AG04449 (cell line): Measurements from ENCODE around the gene PRDM16.

ENCODE experiments used
- CTCF ChIA-PET: fragments of 350-600 bp; formaldehyde crosslinking; extraction: SDS; loops from one replicate; lab custom pipeline; 2021; ENCODE audit warnings: antibody characterized with exemption; lab: Yijun Ruan, JAX
- POLR2A ChIA-PET: fragments of 400-600, 350-600 bp; formaldehyde crosslinking; extraction: SDS; loops from one replicate; lab custom pipeline; 2020; ENCODE audit warnings: antibody characterized with exemption, inconsistent platforms; lab: Yijun Ruan, JAX
- DNase-seq: peaks from one replicate; pipeline ENCODE4 v3.0.0-alpha.2; 2010; ENCODE audit warnings: low read depth, low spot score
- H3K4me3 ChIP-seq: 2 replicates; pipeline ENCODE4 v1.5.1; 2011; ENCODE audit warnings: low read depth, mild to moderate bottlenecking, control low read depth, low read length
- TF ChIP-seq, protein P1 (sequence below): IDR thresholded peaks from one replicate; pipeline ENCODE4 v1.5.1; 2011; ENCODE audit warnings: mild to moderate bottlenecking, moderate library complexity, low read length, control low read depth, inconsistent platforms; ENCODE audit not compliant: insufficient read depth; ENCODE audit errors: missing control alignments

PRDM16 gene

DNA sequence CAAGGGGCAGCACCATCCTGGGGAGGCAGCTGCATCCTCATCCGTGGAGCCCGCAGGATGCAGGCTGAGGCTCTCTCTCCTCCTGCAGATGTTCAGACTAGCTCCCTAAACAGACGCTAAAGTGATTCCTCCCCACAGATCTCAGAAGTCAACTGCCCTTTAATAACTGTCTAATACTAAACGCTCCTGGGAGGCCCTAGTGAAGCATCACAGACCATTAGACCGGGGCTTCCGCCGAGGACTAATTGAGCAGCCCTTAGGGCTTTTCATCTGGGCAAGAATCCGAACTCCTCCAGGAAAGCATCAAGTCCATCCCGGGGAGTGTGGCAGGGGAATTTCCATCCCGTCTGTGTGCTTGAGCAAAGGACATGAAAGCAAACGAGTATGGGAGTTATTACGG, 40.4 kb downstream of the PRDM16 start:
- CTCF ChIA-PET, result no interaction called here
- POLR2A ChIA-PET, result no interaction called here

DNA sequence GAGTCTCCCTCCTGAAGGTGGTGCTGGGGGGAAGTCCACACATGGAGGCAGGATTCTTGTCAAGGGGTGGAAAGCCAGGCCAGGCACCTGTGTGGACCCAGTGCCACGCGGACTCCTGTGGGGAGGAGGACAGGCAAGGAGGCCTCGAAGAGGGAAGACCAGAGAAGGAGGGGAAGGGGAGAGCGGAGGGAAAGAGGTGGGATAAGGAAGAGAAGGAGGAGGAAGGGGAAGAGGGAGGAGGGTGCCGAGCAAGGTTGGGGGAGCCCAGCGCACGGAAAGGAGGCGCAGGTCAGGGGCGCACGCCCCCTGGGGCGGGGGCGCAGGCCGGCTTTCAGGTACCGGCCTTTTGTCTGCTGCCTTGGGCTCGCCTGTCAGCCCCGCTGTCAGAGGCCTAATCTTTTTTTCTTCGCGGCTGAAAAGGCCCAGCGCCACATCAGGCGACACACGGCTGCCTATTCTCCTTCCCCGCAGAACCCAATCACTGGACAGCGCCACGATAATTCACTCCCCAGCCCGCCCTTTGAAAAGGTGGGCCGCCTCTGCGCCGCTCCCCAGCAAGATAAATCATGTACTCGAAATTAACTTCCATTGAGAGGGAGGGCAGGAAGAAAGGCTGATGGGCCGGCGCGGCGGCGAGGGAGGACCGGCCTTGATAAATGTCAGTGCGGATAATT, 42.5 kb downstream of the PRDM16 start:
- ChIA-PET POLR2A (no interaction called here), CTCF (no interaction called here)
- TF ChIP-seq, protein P1, sequence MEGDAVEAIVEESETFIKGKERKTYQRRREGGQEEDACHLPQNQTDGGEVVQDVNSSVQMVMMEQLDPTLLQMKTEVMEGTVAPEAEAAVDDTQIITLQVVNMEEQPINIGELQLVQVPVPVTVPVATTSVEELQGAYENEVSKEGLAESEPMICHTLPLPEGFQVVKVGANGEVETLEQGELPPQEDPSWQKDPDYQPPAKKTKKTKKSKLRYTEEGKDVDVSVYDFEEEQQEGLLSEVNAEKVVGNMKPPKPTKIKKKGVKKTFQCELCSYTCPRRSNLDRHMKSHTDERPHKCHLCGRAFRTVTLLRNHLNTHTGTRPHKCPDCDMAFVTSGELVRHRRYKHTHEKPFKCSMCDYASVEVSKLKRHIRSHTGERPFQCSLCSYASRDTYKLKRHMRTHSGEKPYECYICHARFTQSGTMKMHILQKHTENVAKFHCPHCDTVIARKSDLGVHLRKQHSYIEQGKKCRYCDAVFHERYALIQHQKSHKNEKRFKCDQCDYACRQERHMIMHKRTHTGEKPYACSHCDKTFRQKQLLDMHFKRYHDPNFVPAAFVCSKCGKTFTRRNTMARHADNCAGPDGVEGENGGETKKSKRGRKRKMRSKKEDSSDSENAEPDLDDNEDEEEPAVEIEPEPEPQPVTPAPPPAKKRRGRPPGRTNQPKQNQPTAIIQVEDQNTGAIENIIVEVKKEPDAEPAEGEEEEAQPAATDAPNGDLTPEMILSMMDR, result no peak
- no peak overlapping the region for H3K4me3 ChIP-seq
- no peak for DNase-seq

More for the DNA sequence above, 40.4 kb downstream of the PRDM16 start:
- TF ChIP-seq, protein P1, result no peak
- DNase-seq, result no peak
- H3K4me3 ChIP-seq, result no peak overlapping the region

DNA sequence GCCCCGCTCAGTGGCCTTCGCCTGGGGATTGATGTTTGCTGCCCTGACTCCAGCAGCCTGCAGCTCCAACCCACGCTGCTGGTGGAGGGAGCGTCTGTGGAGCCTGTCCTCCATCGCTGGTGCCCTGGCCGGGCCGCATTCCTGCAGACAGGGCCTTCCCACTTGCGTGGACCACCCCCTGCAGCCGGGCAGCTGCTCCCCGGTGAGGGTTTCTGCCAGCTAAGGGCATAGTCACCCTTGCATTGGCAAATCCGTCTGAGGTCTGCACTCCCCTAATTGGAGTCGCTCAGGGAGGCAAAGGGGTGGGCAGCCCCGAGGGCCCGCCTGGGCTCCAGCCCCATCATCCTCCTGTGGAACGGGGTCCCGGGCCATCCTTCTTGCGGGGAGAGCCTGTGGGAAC, 43.5 kb downstream of the PRDM16 start:
- no peak overlapping the region for H3K4me3 ChIP-seq
- POLR2A ChIA-PET, result no interaction called here
- no peak for DNase-seq
- TF ChIP-seq, protein P1, result no peak
- CTCF ChIA-PET, result no interaction called here

DNA sequence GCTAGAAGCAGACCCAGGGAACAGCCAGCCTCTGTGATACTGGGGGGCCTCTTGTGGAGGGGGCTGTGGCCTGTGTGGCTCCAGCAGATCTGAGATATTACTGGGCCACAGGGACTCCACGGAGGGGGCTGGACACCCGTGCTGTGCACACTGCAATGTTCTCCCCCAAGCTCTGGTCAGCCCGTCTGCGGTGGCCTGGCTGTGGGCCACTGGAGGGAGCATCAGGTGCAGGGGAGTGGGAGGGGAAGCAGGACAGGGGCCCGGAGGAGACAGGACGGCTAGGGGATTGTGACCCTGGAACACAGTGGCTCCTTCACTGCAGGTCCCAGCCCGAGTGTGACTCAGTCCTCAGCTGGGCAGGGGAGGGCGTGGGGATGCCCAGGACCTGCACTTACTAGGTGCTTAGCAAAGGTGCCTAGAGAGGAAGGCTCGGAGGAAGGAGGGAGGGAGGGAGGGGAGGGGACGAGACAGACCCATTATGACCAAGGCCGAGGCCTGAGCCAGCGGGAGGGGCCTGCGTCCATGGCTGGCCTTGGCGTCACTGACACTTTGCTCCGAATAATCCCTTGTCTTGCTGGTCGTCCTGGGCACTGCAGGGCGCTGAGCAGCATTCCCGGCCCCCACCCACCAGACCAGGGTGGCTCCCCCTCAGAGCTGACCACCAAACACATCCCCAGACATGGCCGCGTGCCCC, 44.2 kb downstream of the PRDM16 start:
- no peak for DNase-seq
- ChIA-PET CTCF (no interaction called here), POLR2A (no interaction called here)
- H3K4me3 ChIP-seq, result no peak overlapping the region
- TF ChIP-seq, protein P1, result no peak

DNA sequence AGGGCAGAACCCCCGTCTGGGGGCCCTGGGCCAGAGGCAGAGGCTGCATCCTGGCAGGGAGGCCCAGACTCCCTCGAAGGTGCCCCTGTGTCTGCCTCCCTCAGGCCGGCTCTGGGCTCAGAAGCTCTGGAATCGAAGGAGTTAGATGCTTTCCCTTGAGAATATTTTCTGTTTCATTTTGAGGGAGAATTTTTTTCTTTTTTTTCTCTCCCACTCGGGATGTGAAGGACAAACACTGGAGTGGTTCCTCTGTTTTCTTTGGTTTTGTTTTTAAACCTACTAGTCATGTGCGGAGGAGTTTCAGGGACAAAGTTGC, 44.7 kb downstream of the PRDM16 start:
- DNase-seq, result no peak
- CTCF ChIA-PET, result no interaction called here
- TF ChIP-seq, protein P1, result no peak
- POLR2A ChIA-PET, result no interaction called here
- no peak overlapping the region for H3K4me3 ChIP-seq

DNA sequence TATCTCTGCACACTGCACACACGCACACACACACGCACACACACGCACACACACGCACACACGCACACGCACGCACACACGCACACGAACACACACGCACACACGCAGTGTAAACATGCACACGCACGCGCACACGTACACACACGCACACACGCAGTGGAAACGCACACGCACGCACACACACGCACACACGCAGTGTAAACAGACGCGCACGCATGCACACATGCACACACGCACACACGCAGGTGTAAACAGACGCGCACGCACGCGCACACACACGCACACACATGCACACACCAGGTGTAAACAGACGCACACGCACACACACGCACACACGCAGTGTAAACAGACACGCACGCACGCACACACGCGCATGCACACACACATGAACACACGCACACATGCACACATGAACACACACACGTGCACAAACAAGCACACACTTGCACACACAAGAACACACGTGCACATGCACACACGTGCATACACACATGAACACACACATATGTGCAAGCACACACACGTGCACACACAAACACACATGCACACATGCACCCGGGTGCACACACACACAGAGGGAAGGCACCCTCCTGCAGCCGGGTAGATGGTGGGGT, 45.2 kb downstream of the PRDM16 start:
- TF ChIP-seq, protein P1, result no peak
- no peak overlapping the region for H3K4me3 ChIP-seq
- no peak for DNase-seq
- ChIA-PET POLR2A (no interaction called here), CTCF (no interaction called here)
